ES-I3 (cell line): Measurements from ENCODE around the gene DESI2.
"Not testable (repeated sequence)": the region's sequence is repeated elsewhere in the genome, so short reads cannot be mapped to it uniquely, and the experiment has no call there.

Experiments
- H3K36me3 ChIP-seq: 2 replicates; pipeline ENCODE4 v1.6.1; 2013; ENCODE audit warnings: mild to moderate bottlenecking, low read length, control low read depth, moderate library complexity; ENCODE audit not compliant: insufficient read depth
- H3K4me1 ChIP-seq: 2 replicates; pipeline ENCODE4 v1.6.1; 2013; ENCODE audit warnings: mild to moderate bottlenecking, control low read depth, low read length; ENCODE audit not compliant: insufficient read depth
- H3K9ac ChIP-seq: 2 replicates; pipeline ENCODE4 v1.6.1; 2013; ENCODE audit warnings: low read depth, mild to moderate bottlenecking, low read length, moderate library complexity
- H3K9me3 ChIP-seq: 2 replicates; pipeline ENCODE4 v1.6.1; 2013; ENCODE audit warnings: mild to moderate bottlenecking, low read length, moderate library complexity; ENCODE audit not compliant: control insufficient read depth, insufficient read depth

Gene DESI2

GRCh38 chr1:244664353-244664752 is 11.4 kb downstream of the DESI2 start:
- peaks cover 4% of the 10 kb centered on the region for H3K36me3 ChIP-seq
- peaks cover 3% of the 10 kb centered on the region; the same call in 1 of the 2 replicates for H3K4me1 ChIP-seq
- no peak overlapping the region for H3K9ac ChIP-seq
- H3K9me3 ChIP-seq = no peaks in the 10 kb centered on the region

DNA sequence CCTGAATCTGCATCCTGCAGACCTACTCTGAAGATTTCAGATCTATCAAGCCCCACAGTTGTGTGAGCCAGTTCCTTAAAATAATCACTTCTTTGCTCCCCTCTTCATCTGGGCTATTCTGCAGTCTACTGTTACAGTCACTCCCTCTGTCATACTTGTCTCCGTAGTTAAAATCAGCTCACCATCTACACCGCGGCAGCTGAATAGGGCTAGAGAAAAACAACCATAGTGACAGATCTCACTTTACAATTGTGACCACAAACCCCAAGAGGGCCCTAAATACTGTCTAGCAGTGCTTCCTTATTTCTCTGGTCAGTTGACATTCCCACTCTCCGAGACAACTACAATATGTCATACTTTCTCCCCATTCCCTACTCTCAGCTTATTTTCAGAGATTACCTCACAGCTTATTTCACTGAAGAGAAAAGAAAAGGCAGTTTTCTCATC is 12.9 kb downstream of the DESI2 start:
- no peak overlapping the region for H3K9ac ChIP-seq
- no peaks in the 10 kb centered on the region for H3K36me3 ChIP-seq
- H3K9me3 ChIP-seq = no peaks in the 10 kb centered on the region
- H3K4me1 ChIP-seq = no peaks in the 10 kb centered on the region; the same call in 1 of the 2 replicates

GRCh38 chr1:244666672-244667418 is 13.9 kb downstream of the DESI2 start:
- H3K36me3 ChIP-seq, H3K4me1 ChIP-seq, H3K9me3 ChIP-seq, H3K9ac ChIP-seq: not testable (repeated sequence)

DNA sequence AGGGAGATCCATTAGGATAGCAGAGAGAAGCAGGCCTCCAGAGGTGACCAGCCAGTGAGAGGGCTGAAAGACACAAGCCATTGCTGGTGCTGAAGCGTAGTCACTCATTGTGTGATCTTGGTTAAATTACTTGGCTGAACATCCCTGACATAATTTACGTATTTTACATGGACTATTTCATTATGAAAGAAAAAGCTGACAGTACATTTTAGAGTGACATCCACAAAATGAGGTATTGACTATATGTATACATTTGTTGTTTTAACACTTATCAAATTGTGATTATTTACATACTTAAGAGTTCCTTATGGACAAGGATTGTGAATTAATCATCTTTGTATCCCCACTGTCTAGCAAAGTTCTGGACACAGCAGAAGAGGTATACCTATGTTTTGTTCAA is 14.9 kb downstream of the DESI2 start:
- Histone ChIP-seq H3K36me3 (no peaks in the 10 kb centered on the region), H3K9ac (no peak overlapping the region), H3K9me3 (no peaks in the 10 kb centered on the region), H3K4me1 (no peaks in the 10 kb centered on the region; the same call in 1 of the 2 replicates)

DNA sequence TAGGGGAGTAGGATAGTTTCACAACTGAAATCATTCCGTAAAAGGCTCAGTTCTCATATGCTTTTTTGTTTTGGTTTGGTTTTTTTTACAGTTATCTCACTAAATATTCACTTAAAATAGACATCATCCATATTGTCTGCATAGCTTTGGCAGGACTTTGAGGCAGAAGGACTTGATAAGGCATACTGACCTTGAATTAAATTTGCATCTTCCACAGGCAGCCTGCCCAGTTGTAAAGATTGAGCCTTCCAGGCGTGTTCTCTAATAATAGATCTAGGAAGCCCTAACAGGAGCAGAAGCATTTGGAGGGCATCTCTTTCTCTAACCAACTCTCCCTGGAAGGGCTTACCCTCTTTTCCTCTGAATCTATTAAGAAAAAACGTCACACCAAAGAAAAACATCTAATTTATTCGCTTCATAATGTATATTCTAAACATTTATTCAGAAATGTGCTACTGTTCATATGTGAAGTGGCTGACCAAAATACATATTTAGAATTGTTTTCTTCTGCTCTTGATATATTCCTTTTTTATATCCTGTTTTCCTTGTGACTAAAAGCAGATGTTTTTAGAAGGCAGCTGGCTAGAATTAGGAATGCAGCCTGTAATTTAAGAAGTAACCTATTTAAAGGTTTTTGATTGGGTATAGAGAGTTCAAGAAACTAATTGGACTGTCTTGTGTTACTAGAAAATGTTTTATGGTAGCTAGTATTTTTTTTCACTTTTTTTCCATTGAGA is 20.2 kb downstream of the DESI2 start:
- H3K9me3 ChIP-seq = no peaks in the 10 kb centered on the region
- H3K36me3 ChIP-seq = no peaks in the 10 kb centered on the region
- no peaks in the 10 kb centered on the region for H3K4me1 ChIP-seq
- H3K9ac ChIP-seq = no peak overlapping the region

GRCh38 chr1:244674446-244674845 is 21.5 kb downstream of the DESI2 start:
- Histone ChIP-seq H3K36me3 (no peaks in the 10 kb centered on the region), H3K9ac (no peak overlapping the region), H3K9me3 (no peaks in the 10 kb centered on the region), H3K4me1 (no peaks in the 10 kb centered on the region)

- Histone ChIP-seq H3K9me3 (no peaks in the 10 kb centered on the region), H3K9ac (no peak overlapping the region), H3K4me1 (no peaks in the 10 kb centered on the region), H3K36me3 (no peaks in the 10 kb centered on the region)
Observed at GRCh38 chr1:244675167-244675566, 22.2 kb downstream of the DESI2 start.

- Histone ChIP-seq H3K9ac (no peak overlapping the region), H3K9me3 (no peaks in the 10 kb centered on the region), H3K4me1 (no peaks in the 10 kb centered on the region), H3K36me3 (no peaks in the 10 kb centered on the region)
Observed at GRCh38 chr1:244678697-244679096, 25.8 kb downstream of the DESI2 start.

DNA sequence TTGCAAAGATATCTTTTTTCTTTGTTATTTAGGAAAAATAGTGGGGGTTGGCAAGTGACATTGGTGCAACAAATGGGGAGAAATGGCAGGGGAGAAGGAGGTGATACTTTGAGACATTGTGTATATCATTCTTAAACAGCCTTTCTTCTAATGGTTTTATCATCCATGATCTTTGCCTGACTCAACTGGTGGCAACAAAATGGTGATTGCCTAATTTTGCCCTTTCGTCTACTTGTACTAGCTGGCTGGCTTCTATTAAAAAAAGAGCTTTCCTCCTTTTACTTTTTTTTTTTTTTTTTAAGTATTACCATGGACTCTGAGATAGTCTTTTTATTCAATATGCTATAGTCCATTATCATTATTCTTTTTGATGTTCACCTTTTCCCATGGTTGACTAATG is 27.7 kb downstream of the DESI2 start:
- Histone ChIP-seq H3K9ac (no peak overlapping the region), H3K9me3 (no peaks in the 10 kb centered on the region), H3K36me3 (no peaks in the 10 kb centered on the region), H3K4me1 (no peaks in the 10 kb centered on the region)

DNA sequence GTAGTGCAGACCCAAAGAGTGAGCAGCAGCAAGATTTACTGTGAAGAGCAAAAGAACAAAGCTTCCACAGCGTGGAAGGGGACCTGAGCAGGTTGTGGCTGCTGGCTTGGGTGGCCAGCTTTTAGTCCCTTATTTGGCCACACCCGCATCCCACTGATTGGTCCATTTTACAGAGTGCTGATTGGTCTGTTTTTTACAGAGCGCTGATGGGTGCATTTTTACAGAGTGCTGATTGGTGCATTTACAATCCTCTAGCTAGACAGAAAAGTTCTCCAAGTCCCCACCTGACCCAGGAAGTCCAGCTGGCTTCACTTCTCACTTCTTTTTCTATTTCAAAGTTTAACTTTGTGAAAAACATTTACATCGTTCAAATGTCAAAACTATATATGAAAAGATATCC is 29.2 kb downstream of the DESI2 start:
- H3K36me3 ChIP-seq = not testable (repeated sequence)

DNA sequence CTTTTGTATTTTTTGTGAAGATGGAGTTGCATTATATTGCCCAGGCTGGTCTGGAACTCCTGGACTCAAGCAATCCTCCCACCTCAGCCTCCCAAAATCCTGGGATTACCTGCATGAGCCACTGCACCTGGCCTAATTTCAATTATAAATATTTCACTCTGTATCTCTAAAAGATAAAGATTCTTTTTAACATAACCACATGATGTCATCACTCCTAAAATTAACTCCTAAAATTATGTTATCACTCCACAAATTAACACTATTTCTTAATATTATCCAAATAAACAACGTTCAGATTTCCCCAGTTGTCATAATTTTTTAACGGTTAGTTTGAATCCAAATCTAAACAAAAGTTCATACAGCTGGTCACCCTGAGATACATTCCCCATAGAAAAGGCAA is 43.0 kb downstream of the DESI2 start:
- no peaks in the 10 kb centered on the region for H3K4me1 ChIP-seq
- peaks cover 8% of the 10 kb centered on the region; the same call in 1 of the 2 replicates for H3K9me3 ChIP-seq
- no peak overlapping the region for H3K9ac ChIP-seq
- H3K36me3 ChIP-seq = peaks cover 22% of the 10 kb centered on the region; the same call in 1 of the 2 replicates

More for the DNA sequence above, 29.2 kb downstream of the DESI2 start:
- not testable (repeated sequence) for H3K4me1 ChIP-seq, H3K9ac ChIP-seq, H3K9me3 ChIP-seq

DNA sequence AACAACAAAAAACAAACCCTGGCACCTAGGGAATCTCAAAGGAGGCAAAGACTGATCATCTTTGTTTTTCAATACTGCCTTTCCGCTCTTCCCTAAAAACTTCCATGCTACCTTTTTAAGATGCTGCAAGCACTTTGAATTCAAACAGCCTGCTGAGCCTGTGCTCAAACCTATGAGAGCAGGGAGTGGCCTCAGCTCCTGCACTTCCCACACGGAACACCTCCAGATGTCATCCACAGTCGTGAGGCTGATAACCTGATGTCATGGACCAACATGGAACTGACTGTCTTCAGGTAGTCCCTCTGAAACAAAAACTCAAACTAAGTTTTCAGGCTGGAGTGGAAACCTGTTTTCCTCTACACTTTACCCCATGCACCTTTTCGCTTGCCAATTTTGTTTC is 46.8 kb downstream of the DESI2 start:
- peaks cover 8% of the 10 kb centered on the region; the same call in 1 of the 2 replicates for H3K9me3 ChIP-seq
- no peaks in the 10 kb centered on the region for H3K4me1 ChIP-seq
- H3K9ac ChIP-seq = no peak overlapping the region
- H3K36me3 ChIP-seq = peaks cover 20% of the 10 kb centered on the region; the same call in 1 of the 2 replicates

- peaks cover 16% of the 10 kb centered on the region; the same call in 1 of the 2 replicates for H3K36me3 ChIP-seq
- H3K9me3 ChIP-seq = peaks cover 8% of the 10 kb centered on the region; the same call in 1 of the 2 replicates
- H3K4me1 ChIP-seq = no peaks in the 10 kb centered on the region
- no peak overlapping the region for H3K9ac ChIP-seq
Observed at GRCh38 chr1:244700808-244701207, 47.9 kb downstream of the DESI2 start.

DNA sequence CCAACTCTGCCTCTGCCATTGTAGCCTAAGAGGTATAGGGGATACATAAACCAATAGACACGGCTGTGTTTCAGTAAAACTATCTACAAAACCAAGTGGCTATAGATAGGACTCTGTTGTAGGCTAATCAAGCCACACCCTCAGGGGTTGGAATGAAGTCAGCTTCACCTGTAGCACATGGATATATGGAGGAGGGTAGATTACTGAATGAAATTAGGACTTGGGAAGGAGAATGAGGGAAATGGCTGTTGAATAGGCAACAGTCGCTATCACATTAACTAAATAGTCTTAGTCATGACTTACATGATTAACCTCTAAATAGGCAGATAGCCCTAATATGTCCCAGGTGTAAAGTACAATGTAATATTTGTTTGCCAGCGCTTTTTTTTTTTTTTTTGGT is 49.7 kb downstream of the DESI2 start:
- Histone ChIP-seq H3K4me1 (no peaks in the 10 kb centered on the region), H3K9me3 (peaks cover 8% of the 10 kb centered on the region; the same call in 1 of the 2 replicates), H3K9ac (no peak overlapping the region), H3K36me3 (peaks cover 18% of the 10 kb centered on the region)

DNA sequence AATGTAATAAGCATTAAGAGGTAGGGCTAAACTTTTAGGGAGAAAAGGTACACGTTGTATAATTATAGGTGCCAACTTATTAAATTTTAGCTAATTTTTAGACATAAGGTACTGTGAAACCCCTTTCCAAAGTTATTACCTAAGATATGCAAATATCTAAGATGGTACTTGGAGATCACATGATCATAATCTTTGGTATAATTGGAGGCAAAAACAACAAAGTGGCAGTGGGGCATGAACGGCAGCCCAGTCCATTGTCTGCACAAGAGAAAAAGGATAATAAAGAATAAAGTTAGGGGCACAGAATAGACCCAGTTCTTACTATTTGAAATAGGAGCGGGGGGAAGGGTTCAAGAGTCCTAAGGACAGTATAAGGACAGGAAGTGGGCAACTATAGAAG is 51.2 kb downstream of the DESI2 start:
- Histone ChIP-seq H3K9ac (no peak overlapping the region), H3K36me3 (peaks cover 17% of the 10 kb centered on the region), H3K9me3 (peaks cover 8% of the 10 kb centered on the region; the same call in 1 of the 2 replicates), H3K4me1 (no peaks in the 10 kb centered on the region; the same call in 1 of the 2 replicates)
